GM12864 (cell line): ENCODE results near the gene SEC22A.

ENCODE experiments used
- DNase-seq: peaks from one replicate; pipeline ENCODE4 v3.0.0-alpha.2; 2011; ENCODE audit warnings: low read depth
- H3K4me3 ChIP-seq: 2 replicates; pipeline ENCODE4 v1.5.1; 2011; ENCODE audit warnings: mild to moderate bottlenecking, low read depth, low read length, control low read depth
- CTCF ChIP-seq: IDR thresholded peaks from 2 replicates; pipeline ENCODE4 v1.5.1; 2011; ENCODE audit warnings: low read depth, mild to moderate bottlenecking, moderate library complexity, low read length, control low read depth, inconsistent platforms; ENCODE audit errors: missing control alignments

The SEC22A gene

GRCh38 chr3:123156276-123156995 is 45.3 kb upstream of the SEC22A start:
- DNase-seq = no peak
- TF ChIP-seq CTCF = no peak
- no peak overlapping the region for H3K4me3 ChIP-seq

- DNase-seq = no peak
- H3K4me3 ChIP-seq = no peak overlapping the region
- no peak for TF ChIP-seq CTCF
Measured at GRCh38 chr3:123157209-123157597, 44.5 kb upstream of the SEC22A start.

GRCh38 chr3:123157598-123158287 is 44.0 kb upstream of the SEC22A start:
- TF ChIP-seq CTCF = no peak
- DNase-seq = no peak

GRCh38 chr3:123158330-123158729 is 43.4 kb upstream of the SEC22A start:
- H3K4me3 ChIP-seq = no peak overlapping the region
- no peak for DNase-seq
- TF ChIP-seq CTCF = no peak

More at GRCh38 chr3:123157598-123158287, 44.0 kb upstream of the SEC22A start:
- no peak overlapping the region for H3K4me3 ChIP-seq

- no peak for TF ChIP-seq CTCF
- DNase-seq = no peak
- no peak overlapping the region for H3K4me3 ChIP-seq
Measured at GRCh38 chr3:123158899-123159390, 42.8 kb upstream of the SEC22A start.

- no peak overlapping the region for H3K4me3 ChIP-seq
- TF ChIP-seq CTCF = no peak
- DNase-seq = no peak
Measured at GRCh38 chr3:123159926-123160635, 41.7 kb upstream of the SEC22A start.
